Muscle of back (tissue), 13 donors: ENCODE results near the gene DNAJC13. TPM values are rescaled to one million over a fixed set of nuclear protein-coding genes. Genes with fewer than 3 reads are reported as not detected.
"Not testable (repeated sequence)": the region's sequence is repeated elsewhere in the genome, so short reads cannot be mapped to it uniquely, and the experiment has no call there.

Experiments
- DNase-seq, 3 donors: peaks; one replicate each; pipeline versions ENCODE4 v3.0.0 to v3.0.0-alpha.2; 2013
- long read RNA-seq, 9 donors: transcript quantifications; one replicate each; lab custom pipeline, GENCODE V29; 2026
- polyA plus RNA-seq, 10 donors: library from polyadenylated mRNA; unstranded; fragments of 120-200 nt; gene quantifications; one replicate each; pipeline ENCODE4 v1.2.1, GENCODE V29; 2013; ENCODE audit not compliant: insufficient read length in 10 of 10

Gene DNAJC13, protein sequence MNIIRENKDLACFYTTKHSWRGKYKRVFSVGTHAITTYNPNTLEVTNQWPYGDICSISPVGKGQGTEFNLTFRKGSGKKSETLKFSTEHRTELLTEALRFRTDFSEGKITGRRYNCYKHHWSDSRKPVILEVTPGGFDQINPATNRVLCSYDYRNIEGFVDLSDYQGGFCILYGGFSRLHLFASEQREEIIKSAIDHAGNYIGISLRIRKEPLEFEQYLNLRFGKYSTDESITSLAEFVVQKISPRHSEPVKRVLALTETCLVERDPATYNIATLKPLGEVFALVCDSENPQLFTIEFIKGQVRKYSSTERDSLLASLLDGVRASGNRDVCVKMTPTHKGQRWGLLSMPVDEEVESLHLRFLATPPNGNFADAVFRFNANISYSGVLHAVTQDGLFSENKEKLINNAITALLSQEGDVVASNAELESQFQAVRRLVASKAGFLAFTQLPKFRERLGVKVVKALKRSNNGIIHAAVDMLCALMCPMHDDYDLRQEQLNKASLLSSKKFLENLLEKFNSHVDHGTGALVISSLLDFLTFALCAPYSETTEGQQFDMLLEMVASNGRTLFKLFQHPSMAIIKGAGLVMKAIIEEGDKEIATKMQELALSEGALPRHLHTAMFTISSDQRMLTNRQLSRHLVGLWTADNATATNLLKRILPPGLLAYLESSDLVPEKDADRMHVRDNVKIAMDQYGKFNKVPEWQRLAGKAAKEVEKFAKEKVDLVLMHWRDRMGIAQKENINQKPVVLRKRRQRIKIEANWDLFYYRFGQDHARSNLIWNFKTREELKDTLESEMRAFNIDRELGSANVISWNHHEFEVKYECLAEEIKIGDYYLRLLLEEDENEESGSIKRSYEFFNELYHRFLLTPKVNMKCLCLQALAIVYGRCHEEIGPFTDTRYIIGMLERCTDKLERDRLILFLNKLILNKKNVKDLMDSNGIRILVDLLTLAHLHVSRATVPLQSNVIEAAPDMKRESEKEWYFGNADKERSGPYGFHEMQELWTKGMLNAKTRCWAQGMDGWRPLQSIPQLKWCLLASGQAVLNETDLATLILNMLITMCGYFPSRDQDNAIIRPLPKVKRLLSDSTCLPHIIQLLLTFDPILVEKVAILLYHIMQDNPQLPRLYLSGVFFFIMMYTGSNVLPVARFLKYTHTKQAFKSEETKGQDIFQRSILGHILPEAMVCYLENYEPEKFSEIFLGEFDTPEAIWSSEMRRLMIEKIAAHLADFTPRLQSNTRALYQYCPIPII (N-terminal part only)
- polyA plus RNA-seq, result 10 to 100 TPM; 29.4 to 45.0 (median 38.1) TPM
- long read RNA-seq, donor 1, partial matches to known transcripts, result 10 of 11 reads
- long read RNA-seq, donor 1, other reads (novel, unspliced or antisense), result 0 of 11 reads
- long read RNA-seq, donor 2, partial matches to known transcripts, result 8 of 8 reads
- long read RNA-seq, donor 2, other reads (novel, unspliced or antisense), result 0 of 8 reads
- long read RNA-seq, donor 3, result 0 reads
- long read RNA-seq, donor 4, result 0 reads
- long read RNA-seq, donor 5, partial matches to known transcripts, result 9 of 9 reads
- long read RNA-seq, donor 5, other reads (novel, unspliced or antisense), result 0 of 9 reads
- long read RNA-seq, donor 6, partial matches to known transcripts, result 13 of 13 reads
- long read RNA-seq, donor 6, other reads (novel, unspliced or antisense), result 0 of 13 reads
- long read RNA-seq, donor 7, result 0 reads
- long read RNA-seq, donor 8, result 0 reads
- long read RNA-seq, donor 9, result 0 reads

DNA sequence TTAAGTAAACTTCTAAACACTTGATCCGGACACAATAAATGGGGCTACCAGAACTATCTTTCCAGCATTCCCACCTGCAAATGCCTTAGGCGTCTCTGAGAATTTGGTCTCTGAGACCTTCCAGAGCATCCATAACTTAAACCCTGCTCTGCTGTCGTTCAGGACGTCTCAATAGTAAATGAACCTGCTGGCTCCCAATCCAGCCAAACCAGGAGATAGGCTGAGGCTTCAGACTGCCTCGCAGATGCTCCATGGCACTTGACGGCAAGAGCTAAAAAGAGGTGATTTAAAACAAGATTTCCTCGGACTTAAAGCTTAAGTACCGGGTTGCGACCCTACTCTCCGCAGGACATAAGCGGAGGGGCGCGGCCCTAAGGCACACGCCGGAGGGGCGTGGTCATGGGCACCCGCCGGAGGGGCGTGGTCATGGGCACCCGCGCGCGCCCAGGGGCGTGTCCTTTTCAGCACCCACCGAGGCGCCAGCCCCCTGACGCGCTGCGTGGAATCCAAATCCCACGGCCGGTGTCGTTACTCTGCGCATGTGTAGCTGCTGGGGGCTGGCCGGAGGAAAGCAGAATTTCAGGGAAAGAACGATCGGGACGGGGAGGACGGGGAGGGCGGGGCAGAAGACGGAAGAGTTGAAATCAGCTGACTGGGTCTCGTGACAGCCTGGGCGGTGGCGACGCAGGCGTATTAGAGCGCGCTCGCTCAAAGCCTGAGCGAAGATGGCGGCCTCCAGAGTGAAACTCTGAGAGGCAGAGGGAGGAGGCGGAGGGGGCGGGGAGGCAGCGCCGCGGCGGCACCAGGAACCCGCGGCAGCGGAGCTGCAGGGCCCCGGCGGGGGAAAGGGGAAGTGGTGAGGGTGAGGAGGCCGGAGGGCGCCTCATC lies at the start of gene DNAJC13:
Gene DNAJC13, plus strand, starts transcription at position 696 of the 888 bp plus-strand sequence. CDS start 17,049 bp downstream, outside the sequence.
- DNase-seq, result peak; percentile 94 to 99 (median 96)

DNA sequence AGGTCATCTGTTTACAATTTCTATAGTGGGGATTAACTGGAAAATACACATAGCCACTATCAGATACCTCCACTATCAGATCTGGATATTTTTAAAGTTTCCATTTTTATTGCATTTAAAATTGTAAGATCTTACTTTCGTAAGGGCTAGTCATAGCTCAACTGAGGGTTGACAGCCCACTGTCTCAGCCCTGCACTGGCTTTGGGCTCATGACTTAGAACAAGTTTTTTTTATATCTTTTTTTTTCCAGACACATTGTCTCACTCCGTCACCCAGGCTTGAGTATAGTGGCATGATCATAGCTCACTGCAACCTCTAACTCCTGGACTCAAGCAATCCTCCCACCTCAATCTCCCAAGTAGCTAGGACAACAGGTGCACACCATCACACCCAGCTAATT lies 48.8 kb upstream of the DNAJC13 start:
- DNase-seq, result no peak

DNA sequence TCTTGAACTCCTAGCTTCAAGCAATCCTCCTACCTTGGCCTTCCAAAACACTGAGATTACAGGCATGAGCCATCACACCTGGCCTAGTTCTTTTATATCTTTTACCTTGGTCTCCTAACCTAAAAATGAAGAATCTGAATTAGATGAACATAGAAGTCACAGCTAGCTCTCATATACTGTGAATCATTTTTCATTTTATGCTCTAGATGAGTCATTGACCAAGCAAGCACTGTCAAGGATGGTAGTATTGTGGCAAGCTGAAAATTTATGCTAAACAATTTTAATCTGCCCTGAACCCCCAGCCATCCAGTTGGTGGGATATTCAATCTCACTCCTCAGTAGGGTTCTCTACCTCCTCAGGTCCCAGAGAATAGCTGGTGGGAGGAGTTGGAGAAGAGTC lies 48.3 kb upstream of the DNAJC13 start:
- DNase-seq, result no peak

DNA sequence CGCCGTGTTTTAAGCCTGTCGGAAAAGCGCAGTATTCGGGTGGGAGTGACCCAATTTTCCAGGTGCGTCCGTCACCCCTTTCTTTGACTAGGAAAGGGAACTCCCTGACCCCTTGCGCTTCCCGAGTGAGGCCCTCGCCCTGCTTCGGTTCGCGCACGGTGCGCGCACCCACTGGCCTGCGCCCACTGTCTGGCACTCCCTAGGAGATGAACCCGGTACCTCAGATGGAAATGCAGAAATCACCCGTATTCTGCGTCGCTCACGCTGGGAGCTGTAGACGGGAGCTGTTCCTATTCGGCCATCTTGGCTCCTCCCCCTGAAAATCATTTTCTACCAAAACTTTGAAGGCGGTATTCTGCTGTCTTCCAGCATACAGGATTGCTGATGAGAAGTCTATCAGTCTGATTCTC lies 40.4 kb upstream of the DNAJC13 start:
- DNase-seq, result not testable (repeated sequence)

DNA sequence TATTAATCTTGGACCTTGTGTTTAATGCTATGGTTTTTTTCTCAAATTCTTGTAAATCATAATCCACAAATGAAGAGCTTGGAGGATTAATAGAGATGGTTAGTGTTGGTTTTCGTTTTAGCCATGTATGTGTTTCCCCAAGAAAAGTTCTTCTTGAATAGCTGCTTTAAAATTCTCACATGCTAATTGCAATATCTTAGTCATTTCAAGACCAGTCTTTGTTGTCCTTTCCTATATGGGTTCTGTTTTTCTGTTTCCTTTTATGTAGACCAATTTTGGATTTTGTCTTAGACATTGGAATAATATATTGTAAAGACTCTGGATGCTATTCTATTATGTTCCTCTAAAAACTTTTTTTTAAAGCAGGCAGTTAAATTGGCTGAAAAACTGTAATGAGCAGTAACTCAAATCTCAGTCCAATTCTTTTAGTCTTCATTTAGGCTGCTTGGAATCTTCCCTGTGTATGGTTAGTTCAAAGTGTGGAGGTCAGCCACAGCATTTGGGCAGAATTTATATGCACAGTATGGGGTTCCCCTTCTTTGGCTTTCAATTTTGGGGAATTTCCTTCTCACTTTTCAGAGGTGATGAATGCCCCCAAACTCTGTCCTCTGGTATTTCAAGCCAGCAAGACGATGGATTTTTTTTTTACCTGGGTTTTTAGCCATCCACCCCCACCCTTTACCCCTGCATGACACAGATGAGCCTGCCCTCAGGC lies 39.1 kb upstream of the DNAJC13 start:
- no peak for DNase-seq

DNA sequence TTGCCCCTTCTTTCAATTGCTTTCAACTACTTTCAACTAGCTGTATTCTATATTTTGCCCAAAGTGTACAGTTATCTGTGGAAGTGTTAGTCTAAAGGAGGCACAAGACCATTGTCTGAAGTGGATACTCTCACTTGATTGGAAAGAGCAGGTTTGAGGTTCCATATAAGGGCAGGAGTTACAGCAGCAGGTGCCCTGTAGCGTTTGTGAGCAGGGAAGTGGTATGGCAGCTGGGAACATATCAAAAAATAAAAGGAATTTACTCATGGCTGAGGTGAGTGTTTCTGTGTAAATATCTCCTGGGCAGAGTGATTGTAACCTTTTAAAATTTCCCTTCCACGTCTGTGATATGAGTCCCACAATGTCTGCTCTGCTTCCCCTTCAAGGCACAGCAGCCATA lies 38.5 kb upstream of the DNAJC13 start:
- DNase-seq, result no peak

DNA sequence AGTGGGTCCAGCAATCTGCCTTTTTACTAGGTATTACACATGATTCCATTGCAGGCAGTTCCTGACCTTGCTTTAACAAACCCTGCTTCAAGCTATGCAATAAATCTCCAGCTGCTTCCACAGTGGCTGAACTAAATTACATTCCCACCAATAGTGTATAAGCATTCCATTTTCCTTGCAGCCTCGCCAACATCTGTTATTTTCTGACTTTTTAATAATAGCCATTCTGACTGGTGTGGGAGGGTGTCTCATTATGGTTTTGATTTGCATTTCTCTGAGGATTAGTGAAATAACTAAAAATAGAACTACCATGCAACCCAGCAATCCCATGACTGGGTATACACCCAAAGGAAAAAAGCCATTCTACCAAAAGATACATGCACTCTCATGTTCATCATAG lies 36.4 kb upstream of the DNAJC13 start:
- DNase-seq, result no peak

DNA sequence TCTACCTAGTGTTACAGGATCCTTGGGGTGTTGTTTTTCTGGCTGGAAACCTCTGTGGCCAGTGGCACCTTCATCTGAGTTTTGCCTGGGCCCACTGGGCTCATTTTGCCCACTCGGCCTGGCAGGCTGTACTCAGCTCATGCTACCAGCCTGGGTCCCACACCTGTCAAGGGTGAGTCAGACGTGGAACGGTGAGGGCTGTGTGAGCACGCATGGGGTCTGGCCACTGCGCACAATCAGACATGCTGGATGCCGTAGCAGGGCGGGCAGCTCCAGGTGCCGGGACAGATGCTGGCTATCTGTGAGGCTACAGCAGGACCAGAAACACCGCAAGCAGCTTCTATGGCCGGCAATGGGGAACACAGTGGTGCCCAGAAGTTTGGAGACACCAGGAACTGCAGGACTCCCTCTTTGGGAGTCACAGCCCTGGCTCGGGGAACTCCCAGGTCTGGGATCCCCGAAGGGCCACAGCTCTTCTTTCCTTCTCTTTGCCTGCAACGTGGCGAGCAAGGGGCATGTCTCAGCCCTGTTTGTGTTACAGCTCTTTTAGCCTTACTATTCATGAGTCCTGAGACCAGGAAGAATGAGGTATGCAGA lies 35.9 kb upstream of the DNAJC13 start:
- DNase-seq, result no peak

DNA sequence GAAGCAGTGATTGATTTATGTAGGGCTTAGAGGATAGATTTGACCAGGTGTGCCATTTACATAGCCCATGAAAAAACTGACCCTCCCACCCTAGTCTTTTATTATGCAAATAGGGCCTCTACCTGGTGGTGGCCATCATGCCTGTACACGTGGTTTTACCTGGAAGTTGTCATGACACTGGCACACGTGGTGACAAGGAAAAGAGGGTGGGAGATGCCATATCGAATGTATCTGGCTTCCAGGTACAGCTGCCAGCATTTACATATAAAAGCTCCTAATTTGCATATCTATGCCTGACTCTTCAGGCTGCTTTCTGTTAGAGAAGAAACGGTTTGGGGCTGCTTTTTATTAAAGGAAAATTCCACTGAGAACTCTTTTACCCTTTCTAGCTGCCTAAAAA lies 35.0 kb upstream of the DNAJC13 start:
- no peak for DNase-seq

DNA sequence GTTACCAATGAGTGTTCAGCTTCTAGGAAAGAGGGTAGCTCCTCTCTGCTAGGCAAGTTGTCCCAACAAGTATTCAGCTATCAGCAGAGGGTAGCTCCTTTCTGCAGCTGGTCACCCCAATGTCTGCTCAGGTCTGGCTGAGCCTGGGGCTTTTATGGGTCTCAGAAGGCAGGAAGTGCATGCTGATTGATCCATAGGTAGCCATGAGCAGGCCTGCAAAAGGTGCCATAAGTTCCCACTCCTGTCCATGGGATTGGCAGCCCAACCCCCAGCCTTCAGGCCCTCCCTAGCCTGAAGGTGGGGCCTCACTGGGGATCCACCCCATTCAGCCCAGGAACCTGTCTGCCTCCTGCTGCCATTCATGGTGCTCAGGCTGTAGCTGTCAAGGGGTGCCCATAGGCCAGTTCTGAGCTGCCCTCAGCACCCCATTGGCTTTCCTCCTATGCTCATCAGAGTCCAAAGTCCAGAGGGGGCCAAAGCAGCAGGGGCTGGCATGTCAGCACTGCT lies 34.6 kb upstream of the DNAJC13 start:
- no peak for DNase-seq

DNA sequence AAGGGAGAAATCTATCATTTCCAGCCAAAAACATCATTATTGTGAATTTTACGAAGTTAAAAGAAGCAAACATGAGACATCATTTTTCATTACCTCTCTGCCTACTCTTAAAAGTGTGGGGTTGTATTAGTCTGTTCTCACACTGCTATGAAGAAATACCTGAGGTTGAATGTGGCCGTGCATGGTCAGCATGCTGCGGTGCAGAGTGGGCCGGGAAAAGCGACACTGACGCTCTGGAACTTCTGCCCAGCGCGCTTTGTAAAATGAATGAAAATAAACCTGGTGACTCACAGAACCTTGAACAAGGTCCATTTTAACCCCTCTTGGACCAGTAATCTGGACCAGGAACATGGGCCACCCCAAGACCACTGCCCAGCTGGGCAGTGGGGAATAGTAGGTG lies 31.0 kb upstream of the DNAJC13 start:
- DNase-seq, result no peak

DNA sequence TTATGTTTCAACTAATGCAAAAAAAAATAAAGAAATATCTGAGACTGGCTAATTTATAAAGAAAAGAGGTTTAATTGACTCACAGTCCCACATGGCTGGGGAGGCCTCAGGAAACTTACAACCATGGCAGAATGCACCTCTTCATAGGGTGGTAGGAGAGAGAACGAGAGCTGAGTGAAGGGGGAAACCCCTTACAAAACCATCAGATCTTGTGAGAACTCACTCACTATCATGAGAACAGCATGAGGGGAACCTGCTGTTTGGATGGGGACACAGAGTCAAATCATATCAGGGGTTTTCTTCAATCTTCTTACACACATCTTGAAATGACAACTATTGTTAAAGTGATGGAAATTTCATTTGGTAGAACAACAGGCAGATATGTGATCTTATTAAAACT lies 24.6 kb upstream of the DNAJC13 start:
- not testable (repeated sequence) for DNase-seq

DNA sequence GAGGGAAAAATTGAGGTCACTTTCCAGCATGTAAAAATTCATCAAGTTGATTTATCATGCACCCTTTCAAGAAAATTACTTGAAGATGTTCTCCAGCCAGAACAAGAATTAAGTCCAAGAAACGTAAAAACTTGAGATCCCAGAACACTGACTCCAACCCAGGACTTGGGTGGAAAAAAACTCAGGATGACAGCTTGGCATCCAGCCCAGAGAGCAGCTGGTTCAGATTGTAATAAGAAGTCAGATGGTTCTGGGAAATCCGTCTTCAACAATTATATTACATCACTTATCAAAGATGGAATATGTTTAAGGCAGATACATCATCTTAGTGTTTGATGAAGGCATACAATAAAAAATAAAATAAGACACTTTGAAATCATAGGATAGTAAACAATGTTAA lies 23.0 kb upstream of the DNAJC13 start:
- DNase-seq, result peak; percentile 49 to 84 (median 80)

DNA sequence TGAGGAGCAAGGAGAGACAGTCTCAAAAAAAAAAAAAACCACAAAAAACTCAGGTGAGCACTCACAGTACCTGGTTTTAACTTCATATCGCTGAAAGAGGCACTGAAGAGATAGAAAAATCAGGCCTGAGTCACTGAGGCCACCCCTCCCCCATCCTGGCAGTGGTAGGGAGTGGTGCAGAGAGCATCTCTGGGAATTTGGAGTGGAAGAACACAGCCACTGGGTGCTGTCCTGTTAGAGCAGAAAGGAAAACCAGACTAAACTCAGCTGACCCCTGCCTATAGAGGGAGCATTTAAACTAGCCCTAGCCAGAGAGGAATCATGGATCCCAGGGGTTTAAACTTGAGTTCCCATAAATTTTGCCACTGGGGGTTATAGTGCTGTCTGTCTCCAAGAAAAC lies 22.2 kb upstream of the DNAJC13 start:
- no peak for DNase-seq

DNA sequence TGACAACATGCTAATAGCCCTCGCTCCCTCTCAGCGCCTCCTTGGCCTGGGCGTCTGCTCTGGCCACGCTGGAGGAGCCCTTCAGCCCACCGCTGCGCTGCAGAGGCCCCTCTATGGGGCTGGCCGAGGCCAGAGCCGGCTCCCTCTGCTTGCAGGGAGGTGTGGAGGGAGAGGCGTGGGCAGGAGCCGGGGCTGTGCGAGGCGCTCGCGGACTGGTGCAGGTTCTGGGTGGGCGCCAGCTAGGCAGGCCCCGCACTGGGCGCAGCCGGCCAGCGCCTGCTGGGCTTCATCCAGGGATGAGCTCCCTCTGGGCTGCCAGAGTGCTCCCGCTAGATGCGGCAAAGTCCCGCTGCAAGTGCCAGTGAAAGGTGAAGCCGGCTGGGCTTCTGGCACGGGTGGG lies 21.0 kb upstream of the DNAJC13 start:
- no peak for DNase-seq

DNA sequence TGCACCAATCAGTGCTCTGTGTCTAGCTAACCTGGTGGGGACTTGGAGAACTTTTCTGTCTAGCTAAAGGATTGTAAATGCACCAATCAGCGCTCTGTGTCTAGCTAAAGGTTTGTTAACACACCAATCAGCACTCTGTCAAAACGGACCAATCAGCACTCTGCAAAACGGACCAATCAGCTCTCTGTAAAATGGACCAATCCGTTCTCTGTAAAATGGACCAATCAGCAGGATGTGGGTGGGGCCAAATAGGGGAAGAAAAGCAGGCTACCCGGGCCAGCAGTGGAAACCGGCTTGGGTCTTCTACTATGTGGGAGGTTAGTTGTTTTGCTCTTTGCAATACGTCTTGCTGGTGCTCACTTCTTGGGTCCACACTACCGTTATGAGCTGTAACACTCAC lies 20.5 kb upstream of the DNAJC13 start:
- DNase-seq, result not testable (repeated sequence)

DNA sequence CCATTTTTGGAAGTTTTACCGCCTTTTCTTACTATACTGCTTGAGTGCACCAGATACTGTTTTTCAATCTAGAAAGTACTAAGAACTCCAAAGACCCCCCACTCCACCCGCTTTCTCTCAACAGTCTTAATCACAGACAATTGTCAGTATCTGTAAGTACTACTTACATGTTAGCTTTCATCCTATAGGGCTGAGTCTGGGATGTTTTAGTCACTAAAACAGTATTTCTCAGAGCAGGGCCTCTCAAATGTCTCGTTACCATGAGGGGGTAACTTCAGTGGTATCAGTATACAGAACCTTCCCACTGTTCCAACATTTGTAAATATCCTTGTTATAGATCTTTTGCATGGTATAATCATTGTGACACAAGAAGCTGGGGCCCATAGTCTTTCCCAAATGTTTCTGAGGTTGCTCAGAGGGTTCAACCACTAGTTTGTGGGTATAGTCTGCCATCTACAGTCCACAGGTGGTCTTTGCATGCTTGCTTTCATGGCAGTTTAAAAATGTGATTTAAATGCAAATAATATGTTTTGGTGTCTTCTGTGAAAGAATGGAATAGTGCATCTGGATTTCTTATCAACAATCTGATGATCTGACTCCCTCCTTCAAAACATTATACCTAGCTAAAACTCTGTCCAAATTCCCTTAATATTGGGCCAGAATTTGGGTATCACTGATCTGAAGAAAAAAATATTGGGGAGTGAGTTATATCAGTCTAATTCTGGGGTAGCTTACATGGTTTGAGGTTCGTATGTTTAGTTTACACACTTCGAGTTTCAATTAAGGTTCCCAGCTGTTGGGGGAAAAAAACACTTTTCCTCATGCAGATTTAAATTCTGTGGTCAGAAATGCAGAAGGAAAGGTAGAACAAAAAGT lies 18.0 kb upstream of the DNAJC13 start:
- DNase-seq, result peak; percentile 31 to 68 (median 48)

DNA sequence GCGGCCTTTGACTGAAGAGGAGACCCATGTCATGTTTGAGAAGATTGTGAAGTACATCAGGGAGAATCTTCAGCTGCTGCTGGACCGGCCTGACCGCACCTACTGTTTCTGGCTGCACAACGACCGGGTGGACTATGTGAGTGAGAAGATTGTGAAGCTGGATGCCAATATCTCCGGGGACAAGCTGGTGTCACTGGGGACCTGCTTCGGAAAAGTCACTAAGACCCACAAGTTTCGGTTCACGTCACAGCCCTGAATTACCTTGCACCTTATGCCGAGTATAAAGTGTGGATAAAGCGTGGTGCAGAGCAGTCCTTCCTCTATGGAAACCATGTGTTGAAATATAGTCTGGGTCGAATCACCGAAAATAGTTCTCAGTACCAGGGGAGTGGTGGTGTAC lies 16.0 kb upstream of the DNAJC13 start:
- DNase-seq, result no peak
